Kidney glomerular epithelial cell (primary cell): ENCODE results near the gene UGT1A9.
"Not testable (repeated sequence)": the region's sequence is repeated elsewhere in the genome, so short reads cannot be mapped to it uniquely, and the experiment has no call there.

Experiments used
- DNase-seq: peaks from one replicate; lab custom pipeline; 2025; lab: John Stamatoyannopoulos, UW

UGT1A9 gene

DNA sequence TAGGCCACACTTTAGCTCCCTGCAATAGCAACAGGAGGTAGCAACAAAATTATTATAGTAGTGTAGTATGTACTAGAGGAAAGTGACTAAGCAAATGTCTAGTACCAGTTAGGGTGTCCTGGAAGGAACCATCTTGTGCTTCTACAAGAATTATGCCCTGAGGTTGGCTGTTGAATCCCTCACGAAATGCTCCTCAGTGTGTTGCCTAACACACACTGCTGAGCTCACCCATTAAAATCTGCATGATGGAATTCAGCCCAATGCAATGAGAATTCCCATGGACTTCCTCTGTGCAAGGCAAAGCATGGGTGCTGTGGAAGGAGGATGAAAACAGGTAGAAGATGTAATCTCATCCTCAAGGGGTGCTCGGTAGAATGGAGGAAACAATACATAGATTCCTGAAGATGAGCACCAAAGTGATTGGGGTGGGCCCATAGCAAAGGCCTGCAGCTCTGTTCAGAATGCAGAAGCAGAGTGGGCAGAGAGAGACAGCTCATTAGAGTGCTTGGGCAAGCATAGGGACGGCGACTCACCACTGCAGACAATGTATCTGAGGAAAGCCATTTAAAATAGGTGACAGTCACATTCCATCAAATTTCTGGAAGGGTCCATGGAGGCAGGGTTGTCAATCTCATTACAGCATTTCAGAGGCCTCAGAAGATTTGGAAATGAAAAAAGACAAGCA, 8.8 kb downstream of the UGT1A9 start:
- no peak for DNase-seq

DNA sequence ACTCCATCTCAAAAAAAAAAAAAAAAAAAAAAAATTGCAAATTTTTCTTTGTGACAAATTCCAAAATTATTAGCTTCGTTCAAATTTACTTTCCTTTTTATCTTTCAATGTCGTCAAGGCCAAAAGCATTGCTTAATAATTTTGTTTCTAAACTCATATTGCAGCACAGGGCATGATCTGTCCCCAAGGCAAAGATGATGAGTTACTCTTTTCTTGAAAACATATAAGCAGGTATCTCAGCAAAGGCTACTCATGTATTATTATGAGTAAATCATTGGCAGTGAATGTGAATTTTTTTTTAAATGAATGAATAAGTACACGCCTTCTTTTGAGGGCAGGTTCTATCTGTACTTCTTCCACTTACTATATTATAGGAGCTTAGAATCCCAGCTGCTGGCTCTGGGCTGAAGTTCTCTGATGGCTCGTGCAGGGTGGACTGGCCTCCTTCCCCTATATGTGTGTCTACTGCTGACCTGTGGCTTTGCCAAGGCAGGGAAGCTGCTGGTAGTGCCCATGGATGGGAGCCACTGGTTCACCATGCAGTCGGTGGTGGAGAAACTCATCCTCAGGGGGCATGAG, 9.9 kb downstream of the UGT1A9 start, which contains the start of gene UGT1A7:
UGT1A7 (plus strand) TSS at position 381 of the 579 bp plus-strand sequence; CDS start at position 418, 37 bp downstream.
- no peak for DNase-seq

DNA sequence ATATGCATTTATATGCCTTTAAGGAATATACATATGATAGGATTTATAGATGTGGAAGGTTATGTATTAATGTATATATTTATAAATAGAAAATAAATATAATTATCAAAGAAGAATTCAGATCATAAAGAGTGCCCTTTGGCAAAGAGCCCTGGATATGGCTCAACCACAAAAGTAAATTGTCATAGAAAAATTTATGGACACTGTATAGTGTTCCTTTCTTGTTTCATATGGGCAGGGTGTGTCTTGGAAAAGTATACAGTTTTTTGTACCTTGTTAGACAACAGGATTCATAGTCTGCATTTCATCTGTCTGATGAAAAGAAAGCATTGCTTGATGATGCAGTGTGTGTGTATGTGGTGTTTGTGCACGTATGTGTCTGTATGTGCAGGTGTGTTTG, 12.9 kb downstream of the UGT1A9 start:
- DNase-seq = no peak

DNA sequence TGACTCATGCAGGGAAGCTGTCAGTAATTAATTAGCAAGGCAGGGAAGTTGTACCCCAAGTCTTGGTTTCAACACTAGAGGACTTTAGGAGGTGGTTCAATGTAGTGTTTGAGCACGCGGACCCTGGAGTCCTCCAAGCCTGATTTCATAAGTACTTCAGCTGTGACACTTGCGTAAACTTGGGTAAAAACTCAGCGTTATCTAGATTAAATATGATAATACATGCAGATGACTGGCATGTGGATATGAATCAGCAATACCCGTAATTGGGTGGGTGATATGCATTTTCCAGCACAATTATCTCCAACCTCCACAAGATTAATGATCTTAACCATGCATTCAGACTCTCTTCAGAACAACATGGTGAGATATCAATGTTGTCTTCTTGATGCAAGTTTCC, 15.2 kb downstream of the UGT1A9 start:
- DNase-seq = no peak

DNA sequence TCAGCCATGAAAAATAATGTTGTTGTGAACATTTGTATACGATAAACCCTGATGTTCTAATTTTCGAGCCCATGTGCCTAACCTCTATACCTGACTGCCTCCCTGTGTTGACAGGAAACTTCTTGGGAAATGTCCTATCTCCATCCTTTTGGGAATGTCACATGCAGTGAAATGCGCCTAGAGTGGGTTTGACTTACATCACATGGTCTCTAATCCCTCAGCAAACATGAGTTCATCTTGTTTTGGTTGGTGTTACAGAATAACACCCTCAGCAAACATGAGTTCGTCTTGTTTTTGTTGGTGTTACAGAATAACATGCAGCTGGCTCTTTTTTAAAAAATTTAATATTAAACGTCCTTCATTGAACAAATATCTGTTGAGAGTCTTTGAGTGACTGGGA, 16.6 kb downstream of the UGT1A9 start:
- DNase-seq = no peak

DNA sequence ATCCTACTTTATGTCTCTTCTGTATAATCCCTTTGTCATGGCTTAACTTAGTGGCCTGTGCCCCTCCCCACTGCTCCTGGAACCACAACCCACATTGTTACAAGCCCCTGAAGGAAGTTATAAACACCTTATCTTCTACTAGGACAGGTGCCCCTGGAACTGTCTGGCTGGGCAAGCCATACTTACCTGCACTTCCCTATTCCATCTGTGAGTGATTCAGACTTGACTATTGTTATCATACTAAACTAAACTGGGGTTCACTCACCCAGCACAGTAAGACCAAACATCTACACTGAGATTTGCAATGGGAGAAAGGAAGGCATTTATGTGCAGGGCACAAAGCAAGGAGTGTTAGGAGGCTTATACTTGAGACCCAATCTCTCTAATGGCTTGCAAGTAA, 17.3 kb downstream of the UGT1A9 start:
- DNase-seq = no peak

DNA sequence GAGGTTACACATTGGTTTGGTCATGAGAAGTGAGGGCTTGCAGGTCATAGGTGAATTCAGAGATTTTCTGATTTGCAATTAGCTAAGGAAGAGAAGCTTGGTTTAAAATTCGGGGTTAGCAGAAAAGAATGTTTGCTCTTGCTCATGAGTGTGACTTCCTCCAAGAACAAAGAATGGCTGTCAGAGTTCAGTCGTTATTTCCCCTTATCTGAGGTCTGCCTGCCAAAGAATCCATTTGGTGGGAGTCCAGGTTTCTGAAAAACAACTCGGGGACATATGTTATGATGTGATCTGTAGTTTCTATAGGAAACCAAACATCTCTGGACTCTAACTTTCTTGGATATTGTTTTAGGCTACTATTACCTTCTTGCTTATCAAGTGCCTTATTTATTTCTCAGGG, 17.8 kb downstream of the UGT1A9 start:
- DNase-seq = no peak

DNA sequence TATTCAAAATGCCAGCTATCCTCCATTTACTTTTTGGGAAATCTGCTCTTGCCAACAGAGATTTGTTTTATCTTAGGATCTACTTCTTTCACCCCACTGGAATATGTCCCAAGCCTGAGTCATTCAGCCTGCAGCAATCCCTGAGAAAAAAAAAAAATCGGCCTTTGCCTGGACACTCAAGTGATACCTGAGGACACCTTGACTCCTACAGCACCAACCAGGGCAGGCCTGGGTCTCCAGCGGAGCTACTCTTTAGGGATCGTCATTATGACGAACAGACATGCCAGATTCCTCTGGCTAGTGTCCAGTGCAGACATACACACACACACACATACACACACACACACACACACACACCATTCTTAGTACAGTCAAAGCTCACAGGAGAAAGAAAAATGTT, 18.7 kb downstream of the UGT1A9 start:
- DNase-seq = peak; percentile 26

DNA sequence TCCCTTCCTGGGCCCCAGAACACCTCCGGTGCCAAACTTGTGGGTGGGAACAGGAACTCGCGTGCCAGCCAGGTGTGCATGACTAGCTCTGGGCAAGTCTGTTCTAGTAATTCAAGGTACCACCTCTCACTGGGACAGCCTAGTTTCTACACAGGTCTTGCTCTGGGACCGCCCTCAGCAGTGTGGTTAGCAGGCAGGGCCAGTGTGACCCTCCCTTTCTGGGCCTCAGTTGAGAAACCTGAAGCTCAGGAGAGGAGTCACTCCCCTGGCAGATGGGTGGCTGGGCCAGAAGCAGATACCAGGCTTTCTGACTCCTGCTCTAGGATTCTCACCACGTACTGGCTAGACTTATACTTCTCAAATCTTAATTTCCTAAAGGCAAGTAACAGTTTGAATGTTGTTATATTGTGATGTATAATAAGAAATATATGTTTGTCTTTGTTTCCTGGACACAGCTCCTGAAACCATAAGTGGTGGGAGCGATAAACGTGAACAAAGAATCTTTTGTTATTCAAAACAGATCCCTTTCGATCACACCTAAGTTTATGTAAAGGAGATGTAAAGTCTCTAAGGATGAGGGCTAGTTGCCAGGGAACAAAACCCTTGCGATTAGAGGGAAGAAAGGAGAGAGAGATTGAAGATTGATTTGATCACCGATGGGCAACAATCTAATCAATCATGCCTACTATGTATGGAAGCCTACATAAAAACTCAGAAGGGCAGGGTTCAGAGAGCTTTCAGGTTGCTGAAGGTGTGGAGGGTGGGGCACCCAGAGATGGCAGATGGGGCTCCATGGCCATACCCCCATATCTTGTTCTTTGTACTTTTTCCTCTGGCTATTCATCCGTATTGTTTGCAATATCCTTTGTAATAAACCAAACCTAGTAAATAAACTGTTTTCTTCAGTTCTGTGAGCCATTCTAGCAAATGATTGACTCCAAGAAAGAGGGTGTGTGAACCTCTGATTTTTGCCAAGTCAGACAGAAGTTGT, 20.0 kb downstream of the UGT1A9 start:
- DNase-seq = no peak

DNA sequence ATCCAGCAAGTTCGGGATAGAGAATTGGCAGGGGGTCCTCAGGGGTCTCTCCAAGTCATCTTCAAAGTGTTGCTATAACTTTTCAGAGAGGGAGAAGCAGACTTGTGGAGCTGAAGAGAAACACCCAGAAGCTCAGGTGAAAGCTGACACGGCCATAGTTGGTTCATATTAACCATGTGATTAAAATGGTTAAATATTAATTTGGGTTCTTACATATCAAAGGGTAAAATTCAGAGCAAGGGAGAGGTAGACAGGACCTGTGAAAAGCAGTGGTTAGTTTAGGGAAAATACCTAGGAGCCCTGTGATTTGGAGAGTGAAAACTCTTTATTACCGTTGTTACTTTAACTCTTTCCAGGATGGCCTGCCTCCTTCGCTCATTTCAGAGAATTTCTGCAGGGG, 20.9 kb downstream of the UGT1A9 start, which contains the start of gene UGT1A6:
UGT1A6 (plus strand) TSS at position 243 of the 400 bp plus-strand sequence; CDS start at position 358, 115 bp downstream.
- DNase-seq = no peak

DNA sequence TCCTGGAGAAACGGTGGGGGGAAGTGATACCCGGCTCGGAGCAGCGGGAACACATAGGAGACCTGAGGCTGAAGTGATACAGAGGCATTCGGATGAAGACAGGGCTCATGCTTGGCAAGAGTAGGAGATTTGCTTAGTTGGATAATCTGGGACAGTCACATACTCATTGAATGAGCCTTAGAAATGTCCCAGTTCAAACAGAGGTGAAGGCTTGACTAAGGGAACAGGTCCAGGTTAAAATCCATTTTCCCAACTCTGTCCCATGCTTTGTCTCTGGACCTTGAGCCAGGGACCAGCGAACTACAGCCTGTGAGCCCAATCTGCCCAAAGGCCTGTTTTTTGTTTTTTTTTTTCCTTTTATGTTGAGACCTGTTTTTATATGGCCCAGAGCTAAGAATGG, 22.3 kb downstream of the UGT1A9 start:
- no peak for DNase-seq

DNA sequence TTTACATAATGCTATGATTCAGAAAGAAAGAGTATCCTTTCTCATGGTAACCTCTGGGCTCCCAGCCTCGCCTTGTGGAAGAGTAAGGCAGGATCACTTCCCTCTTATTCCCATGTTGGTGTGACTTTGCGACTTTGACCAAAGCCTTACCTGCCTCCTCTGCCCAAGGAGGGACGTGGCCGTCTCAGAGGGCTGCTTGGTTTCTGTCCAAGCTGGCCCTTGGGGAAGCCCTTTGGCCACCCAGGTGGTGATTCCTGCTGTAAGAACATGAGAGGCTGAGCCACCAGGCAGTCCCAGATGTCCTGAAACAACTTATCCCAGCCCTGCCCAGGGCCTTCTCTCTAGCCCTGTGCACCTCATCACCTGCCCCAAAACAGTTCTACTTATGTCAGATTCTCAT, 27.0 kb downstream of the UGT1A9 start:
- no peak for DNase-seq

DNA sequence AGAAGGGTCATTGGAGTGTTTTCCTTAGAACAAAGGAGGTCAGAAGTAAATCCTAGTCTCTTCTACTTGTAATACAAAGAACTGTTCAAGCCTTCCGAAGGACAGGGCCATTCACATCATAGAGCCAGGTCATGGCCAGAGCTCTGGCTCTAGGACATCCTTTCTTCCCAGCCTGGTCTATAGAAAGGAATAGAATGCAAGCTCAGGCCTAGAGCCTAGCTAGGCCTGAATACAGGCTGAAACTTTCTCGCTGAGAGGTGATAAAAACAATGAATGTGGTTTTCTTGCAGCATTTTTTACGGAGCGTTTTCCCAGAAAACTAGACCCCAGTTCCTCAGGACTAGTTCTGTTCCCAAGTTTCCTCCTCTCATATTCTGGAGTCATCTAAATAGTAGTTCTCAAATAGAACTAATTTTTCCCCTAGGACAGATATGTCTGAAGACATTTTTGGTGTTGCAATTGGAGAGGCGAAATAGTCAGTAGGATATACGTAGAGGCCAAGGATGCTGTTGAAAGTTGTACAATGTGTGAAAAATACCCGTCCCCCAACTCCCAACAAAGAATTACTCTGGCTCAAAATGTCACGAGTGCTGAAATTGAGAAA, 27.8 kb downstream of the UGT1A9 start:
- DNase-seq = no peak

DNA sequence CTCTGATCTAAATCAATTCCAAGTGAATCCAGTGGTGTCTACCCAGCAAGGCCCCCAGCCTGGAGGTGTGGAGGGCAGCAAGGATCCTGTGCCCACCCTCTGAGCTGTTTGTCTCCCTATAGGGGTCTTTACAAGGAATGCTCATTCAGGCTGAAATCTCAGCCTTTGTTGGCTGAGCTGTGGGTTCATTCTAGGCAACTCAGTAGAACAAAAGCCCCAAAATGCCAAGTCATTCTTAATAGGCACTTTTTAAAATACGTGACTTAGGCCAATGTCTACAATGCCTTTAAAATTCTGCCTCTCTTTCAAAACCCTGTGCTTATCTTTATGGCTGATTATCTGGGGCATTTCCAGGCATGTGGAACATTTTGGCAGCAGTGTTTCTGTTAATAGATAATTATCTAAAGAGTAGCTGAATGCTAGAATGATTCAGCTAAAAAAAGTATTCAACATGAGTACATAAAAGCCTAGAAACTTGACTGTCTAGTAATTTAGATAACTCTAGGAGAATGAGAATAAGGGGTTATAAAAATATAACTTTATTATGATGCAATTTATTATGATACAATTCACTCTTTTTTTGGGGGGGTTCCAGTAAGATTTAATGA, 28.4 kb downstream of the UGT1A9 start:
- peak; percentile 99 for DNase-seq

DNA sequence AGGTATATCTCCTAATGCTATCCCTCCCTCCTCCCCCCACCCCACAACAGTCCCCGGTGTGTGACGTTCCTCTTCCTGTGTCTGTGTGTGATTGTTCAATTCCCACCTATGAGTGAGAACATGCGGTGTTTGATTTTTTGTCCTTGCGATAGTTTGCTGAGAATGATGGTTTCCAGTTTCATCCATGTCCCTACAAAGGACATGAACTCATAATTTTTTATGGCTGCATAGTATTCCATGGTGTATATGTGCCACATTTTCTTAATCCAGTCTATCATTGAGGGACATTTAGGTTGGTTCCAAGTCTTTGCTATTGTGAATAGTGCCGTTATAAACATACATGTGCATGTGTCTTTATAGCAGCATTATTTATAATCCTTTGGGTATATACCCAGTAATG, 29.1 kb downstream of the UGT1A9 start:
- DNase-seq = not testable (repeated sequence)

DNA sequence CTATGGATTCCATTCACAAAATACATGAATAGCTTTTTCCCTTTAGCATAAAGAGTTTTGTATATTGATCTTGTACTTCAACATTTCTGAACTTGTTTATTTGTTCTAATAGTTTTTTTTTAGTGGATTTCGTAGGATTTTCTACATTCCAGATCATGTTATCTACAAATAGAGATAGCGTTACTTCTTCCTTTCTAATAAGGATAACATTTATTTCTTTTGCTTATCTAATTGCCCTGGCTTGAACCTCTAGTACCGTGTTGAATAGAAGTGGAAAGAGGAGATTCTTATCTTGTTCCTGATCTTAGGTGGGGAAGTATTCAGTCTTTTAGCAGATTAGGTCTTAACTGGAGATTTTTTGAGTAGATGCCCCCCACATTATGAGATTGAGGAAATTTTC, 30.5 kb downstream of the UGT1A9 start:
- DNase-seq = no peak

DNA sequence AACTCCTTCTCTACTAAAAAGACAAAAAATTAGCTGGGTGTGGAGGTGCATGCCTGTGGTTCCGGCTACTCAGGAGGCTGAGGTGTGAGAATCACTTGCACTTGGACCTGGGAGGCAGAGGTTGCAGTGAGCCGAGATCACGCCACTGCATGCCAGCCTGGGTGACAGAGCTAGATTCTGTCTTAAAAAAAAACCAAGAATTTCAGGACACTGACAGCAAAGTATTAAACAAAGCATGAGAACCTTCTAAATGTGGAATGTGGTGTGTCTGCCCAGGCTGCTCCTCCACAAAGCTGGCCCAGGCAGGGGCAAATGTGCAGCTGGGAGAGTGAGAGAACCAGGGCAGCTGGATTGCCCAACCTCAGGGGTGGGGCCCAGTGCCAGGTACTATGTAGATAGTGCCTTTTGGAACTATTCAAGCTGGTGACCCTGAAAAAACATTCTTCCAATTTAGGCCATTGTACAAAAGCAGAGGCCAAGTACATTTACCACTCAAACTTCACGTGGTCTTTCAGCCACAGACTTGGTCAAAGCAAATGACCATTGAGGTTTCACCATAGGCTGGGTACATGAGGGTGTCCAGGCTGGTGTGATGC, 34.3 kb downstream of the UGT1A9 start:
- peak; percentile 81 for DNase-seq

DNA sequence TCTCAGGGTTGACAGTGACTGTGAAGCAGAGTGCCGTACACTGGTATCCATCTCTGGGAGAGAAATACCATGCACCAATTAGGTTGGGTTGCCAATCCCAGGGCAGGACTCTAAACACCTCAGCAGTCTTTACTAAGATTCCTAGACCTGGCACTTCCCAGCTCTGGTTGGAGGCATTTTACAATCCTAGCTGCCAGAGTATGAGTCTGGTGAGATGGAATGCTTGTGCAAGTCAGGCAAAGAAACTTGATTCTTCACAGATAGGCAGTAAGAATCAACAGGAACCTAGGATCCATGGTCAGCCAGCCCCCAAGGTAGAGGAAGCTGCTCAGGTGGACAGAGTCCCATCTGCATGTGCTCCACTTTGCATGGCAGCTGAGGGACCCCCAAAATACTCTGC, 35.0 kb downstream of the UGT1A9 start:
- peak; percentile 78 for DNase-seq

DNA sequence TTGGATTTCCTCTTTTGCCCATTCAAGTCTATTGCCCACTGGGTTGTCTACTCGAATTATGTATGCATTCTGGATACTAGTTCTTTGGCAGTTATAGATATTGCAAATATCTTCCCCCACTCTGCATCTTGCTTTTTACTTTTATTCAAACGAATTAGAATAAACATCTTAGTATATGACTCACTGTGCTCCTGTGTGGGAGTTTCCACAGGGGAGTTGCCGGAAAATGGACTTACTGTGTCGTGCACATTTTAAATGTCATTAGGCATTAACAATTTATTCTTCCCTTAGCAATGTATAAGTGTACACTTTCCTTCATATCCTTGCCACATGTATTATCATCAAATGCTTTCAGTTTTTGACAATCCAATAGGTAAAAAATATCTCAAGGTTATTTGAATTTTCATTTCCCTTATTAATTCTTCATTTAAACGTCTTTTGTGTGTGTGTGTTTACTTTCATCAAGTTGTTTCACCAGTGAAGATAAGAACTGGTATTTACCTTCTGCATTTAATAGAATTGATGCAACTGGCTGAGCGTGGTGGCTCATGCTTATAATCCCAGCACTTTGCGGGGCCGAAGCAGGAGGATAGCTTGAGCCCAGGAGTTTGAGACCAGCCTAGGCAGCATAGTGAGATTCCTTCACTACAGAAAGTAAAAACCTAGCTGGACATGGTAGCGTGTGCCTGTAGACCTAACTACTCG, 36.4 kb downstream of the UGT1A9 start:
- DNase-seq = peak; percentile 49

DNA sequence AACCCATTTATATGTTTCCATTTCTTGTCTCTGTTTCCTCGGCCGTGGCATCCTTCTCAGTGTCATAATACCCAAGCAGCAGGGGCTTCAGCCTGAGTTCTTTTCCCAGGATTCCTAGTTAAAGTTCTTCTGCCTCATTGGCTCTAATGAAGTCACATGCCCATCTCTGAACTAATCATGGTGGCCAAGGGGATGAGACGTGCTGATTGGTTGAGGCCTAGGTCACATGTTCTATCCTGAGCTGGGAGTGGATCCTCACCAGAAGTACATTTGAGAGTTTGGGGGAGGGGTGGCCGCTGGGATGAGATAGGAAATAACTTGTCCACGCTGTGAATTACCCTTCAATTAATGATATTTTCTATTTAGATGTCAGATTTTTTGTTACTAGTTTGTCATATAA, 37.2 kb downstream of the UGT1A9 start:
- no peak for DNase-seq
